ENCODE data around the gene HSPA12B. TPM values are rescaled to one million over a fixed set of nuclear protein-coding genes. Genes with fewer than 3 reads are reported as not detected.

Gene HSPA12B
- total RNA-seq, 2 experiments from 2014 or later, result not detected

DNA sequence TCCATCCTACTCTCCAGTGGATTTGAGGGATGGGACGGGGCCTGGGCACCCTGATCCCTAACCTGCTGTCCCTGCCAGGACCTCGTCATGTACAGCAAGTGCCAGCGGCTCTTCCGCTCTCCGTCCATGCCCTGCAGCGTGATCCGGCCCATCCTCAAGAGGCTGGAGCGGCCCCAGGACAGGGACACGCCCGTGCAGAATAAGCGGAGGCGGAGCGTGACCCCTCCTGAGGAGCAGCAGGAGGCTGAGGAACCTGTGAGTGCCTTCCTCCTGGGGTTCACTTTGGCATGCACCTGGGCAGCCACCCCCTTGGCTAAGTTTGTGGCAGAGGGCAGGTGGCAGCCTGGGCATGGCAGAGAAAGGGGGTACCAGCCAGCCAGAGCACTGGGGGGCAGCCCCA lies 69.4 kb downstream of the HSPA12B start:
- DNase-seq (ENCODE audit: low spot score), result no peak
- Histone ChIP-seq H3K36me3 (ENCODE audit: insufficient read depth, low read length) (peaks cover 85% of the 10 kb centered on the region), H2AFZ (ENCODE audit: low read length) (no peak overlapping the region), H3K9me3 (ENCODE audit: low read length) (no peaks in the 10 kb centered on the region), H3K27ac (ENCODE audit: low read depth, low read length, poor library complexity, severe bottlenecking) (no peak overlapping the region), H3K79me2 (ENCODE audit: insufficient read depth, low read depth, low read length) (peaks cover 27% of the 10 kb centered on the region), H3K4me1 (ENCODE audit: insufficient read depth, low read length, poor library complexity, severe bottlenecking) (peaks cover 32% of the 10 kb centered on the region), H3K4me3 (ENCODE audit: low read depth, low read length, poor library complexity, severe bottlenecking) (no peak overlapping the region), H4K20me1 (ENCODE audit: insufficient read depth, low read length) (no peaks in the 10 kb centered on the region; the same call in 1 of the 2 replicates), H3K4me2 (ENCODE audit: low read length) (no peak overlapping the region), H3K9me2 (ENCODE audit: insufficient read depth, low read length) (no peaks in the 10 kb centered on the region)
- TF ChIP-seq, protein P1, sequence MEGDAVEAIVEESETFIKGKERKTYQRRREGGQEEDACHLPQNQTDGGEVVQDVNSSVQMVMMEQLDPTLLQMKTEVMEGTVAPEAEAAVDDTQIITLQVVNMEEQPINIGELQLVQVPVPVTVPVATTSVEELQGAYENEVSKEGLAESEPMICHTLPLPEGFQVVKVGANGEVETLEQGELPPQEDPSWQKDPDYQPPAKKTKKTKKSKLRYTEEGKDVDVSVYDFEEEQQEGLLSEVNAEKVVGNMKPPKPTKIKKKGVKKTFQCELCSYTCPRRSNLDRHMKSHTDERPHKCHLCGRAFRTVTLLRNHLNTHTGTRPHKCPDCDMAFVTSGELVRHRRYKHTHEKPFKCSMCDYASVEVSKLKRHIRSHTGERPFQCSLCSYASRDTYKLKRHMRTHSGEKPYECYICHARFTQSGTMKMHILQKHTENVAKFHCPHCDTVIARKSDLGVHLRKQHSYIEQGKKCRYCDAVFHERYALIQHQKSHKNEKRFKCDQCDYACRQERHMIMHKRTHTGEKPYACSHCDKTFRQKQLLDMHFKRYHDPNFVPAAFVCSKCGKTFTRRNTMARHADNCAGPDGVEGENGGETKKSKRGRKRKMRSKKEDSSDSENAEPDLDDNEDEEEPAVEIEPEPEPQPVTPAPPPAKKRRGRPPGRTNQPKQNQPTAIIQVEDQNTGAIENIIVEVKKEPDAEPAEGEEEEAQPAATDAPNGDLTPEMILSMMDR (conservative IDR thresholded peaks at IDR 0.05; ENCODE audit: low read length), result no peak
- TF ChIP-seq EZH2phosphoT487 (IDR thresholded peaks at IDR 0.05; ENCODE audit: borderline replicate concordance, low read depth, low read length), result no peak
- ChIA-PET CTCF (ENCODE audit: unreplicated experiment) (interaction anchor here (0.6 kb wide), 1 partner anchor 17 kb away, joined by 3 read pairs; no protein-coding TSS in a partner anchor), POLR2A (no interaction called here)
- no TSS peak for BruUV-seq (replicated peaks)
- intact Hi-C loops (cut with micrococcal nuclease; ENCODE audit: unreplicated experiment), result no loop called here

Other genes starting within 250 kb of the HSPA12B start
- not detected in 2 replicates for gene GFRA4, start 69.3 kb upstream of the HSPA12B start, total RNA-seq (2014; rRNA removed; shearing (Covaris generic))
- gene GFRA4, start 69.3 kb upstream of the HSPA12B start, total RNA-seq (2022), result not detected in 2 replicates
- not detected in 2 replicates for gene ADAM33, start 50.7 kb upstream of the HSPA12B start, total RNA-seq (2014; rRNA removed; shearing (Covaris generic))
- not detected in 2 replicates for gene ADAM33, start 50.7 kb upstream of the HSPA12B start, total RNA-seq (2022)
- not detected in 2 replicates for gene SIGLEC1, start 20.1 kb upstream of the HSPA12B start, total RNA-seq (2014; rRNA removed; shearing (Covaris generic))
- 0.11 TPM in 1 of 2 replicates, not detected in the other for gene SIGLEC1, start 20.1 kb upstream of the HSPA12B start, total RNA-seq (2022)
- gene ADISSP, start 35.1 kb downstream of the HSPA12B start, total RNA-seq (2014; rRNA removed; shearing (Covaris generic)), result 62.1 and 66.7 TPM in 2 replicates
- gene ADISSP, start 35.1 kb downstream of the HSPA12B start, total RNA-seq (2022), result 58.7 and 64.4 TPM in 2 replicates
- gene SPEF1, start 48.8 kb downstream of the HSPA12B start, total RNA-seq (2014; rRNA removed; shearing (Covaris generic)), result 0.09 and 0.10 TPM in 2 replicates
- 0.27 TPM in 1 of 2 replicates, not detected in the other for gene SPEF1, start 48.8 kb downstream of the HSPA12B start, total RNA-seq (2022)
- 32.5 and 39.1 TPM in 2 replicates for gene CENPB, start 54.1 kb downstream of the HSPA12B start, total RNA-seq (2014; rRNA removed; shearing (Covaris generic))
- 31.2 and 34.8 TPM in 2 replicates for gene CENPB, start 54.1 kb downstream of the HSPA12B start, total RNA-seq (2022)
- gene CDC25B, start 63.6 kb downstream of the HSPA12B start, total RNA-seq (2014; rRNA removed; shearing (Covaris generic)), result 86.1 and 89.2 TPM in 2 replicates
- 119 and 147 TPM in 2 replicates for gene CDC25B, start 63.6 kb downstream of the HSPA12B start, total RNA-seq (2022)
- gene AP5S1, start 87.9 kb downstream of the HSPA12B start, total RNA-seq (2014; rRNA removed; shearing (Covaris generic)), result 6.2 and 9.8 TPM in 2 replicates
- 9.9 and 12.1 TPM in 2 replicates for gene AP5S1, start 87.9 kb downstream of the HSPA12B start, total RNA-seq (2022)
- gene MAVS, start 114.1 kb downstream of the HSPA12B start, total RNA-seq (2014; rRNA removed; shearing (Covaris generic)), result 15.3 and 19.8 TPM in 2 replicates
- gene MAVS, start 114.1 kb downstream of the HSPA12B start, total RNA-seq (2022), result 35.5 and 37.2 TPM in 2 replicates
- gene PANK2, start 156.7 kb downstream of the HSPA12B start, total RNA-seq (2014; rRNA removed; shearing (Covaris generic)), result 40.9 and 46.1 TPM in 2 replicates
- gene PANK2, start 156.7 kb downstream of the HSPA12B start, total RNA-seq (2022), result 66.6 and 71.3 TPM in 2 replicates

Data from OCI-LY7 (cell line).